Astrocyte (in vitro differentiated cells and primary cell): Measurements from ENCODE around the gene PLXDC2. TPM values are rescaled to one million over a fixed set of nuclear protein-coding genes. Genes with fewer than 3 reads are reported as not detected.

Experiments
- DNase-seq: peaks from one replicate; pipeline ENCODE4 v3.0.0-alpha.2; 2010; ENCODE audit warnings: low read depth
- FAIRE-seq: peaks from 2 replicates; lab custom pipeline; 2011; peaks lifted over from hg19 to GRCh38; lab: Jason Lieb, UNC
- H2AFZ ChIP-seq: 2 replicates; pipeline ENCODE4 v1.6.0; 2012; ENCODE audit warnings: low read depth, low read length, inconsistent platforms
- H3K27ac ChIP-seq: 2 replicates; pipeline ENCODE4 v1.5.1; 2011; ENCODE audit warnings: low read depth, low read length, inconsistent platforms
- H3K27me3 ChIP-seq: 2 replicates; pipeline ENCODE4 v1.6.0; 2011; ENCODE audit warnings: low read length, inconsistent platforms; ENCODE audit not compliant: insufficient read depth
- H3K36me3 ChIP-seq: 2 replicates; pipeline ENCODE4 v1.5.1; 2011; ENCODE audit warnings: low read length, inconsistent platforms; ENCODE audit not compliant: insufficient read depth
- H3K4me1 ChIP-seq: 2 replicates; pipeline ENCODE4 v1.5.1; 2011; ENCODE audit warnings: low read length, inconsistent platforms; ENCODE audit not compliant: insufficient read depth
- H3K4me2 ChIP-seq: 2 replicates; pipeline ENCODE4 v1.6.0; 2012; ENCODE audit warnings: low read length, inconsistent platforms
- H3K4me3 ChIP-seq: 2 replicates; pipeline ENCODE4 v1.5.1; 2011; ENCODE audit warnings: low read depth, mild to moderate bottlenecking, low read length, inconsistent platforms; ENCODE audit not compliant: insufficient read depth
- H3K79me2 ChIP-seq: 2 replicates; pipeline ENCODE4 v1.6.0; 2012; ENCODE audit warnings: mild to moderate bottlenecking, low read length, inconsistent platforms; ENCODE audit not compliant: insufficient read depth
- H3K9ac ChIP-seq: 2 replicates; pipeline ENCODE4 v1.6.0; 2012; ENCODE audit warnings: mild to moderate bottlenecking, low read length, inconsistent platforms
- H3K9me3 ChIP-seq: 2 replicates; pipeline ENCODE4 v1.5.1; 2012; ENCODE audit warnings: low read depth, mild to moderate bottlenecking, low read length, inconsistent platforms; ENCODE audit not compliant: insufficient read depth
- H4K20me1 ChIP-seq: 2 replicates; pipeline ENCODE4 v1.6.0; 2012; ENCODE audit warnings: low read length, inconsistent platforms; ENCODE audit not compliant: insufficient read depth
- H3K27ac Mint-ChIP-seq: one replicate; pipeline ENCODE4 v1.8.0; 2021; ENCODE audit warnings: mild to moderate bottlenecking, mixed read lengths; ENCODE audit not compliant: unreplicated experiment
- H3K27me3 Mint-ChIP-seq: one replicate; pipeline ENCODE4 v1.8.0; 2021; ENCODE audit warnings: low read depth, mixed read lengths; ENCODE audit not compliant: unreplicated experiment
- H3K36me3 Mint-ChIP-seq: one replicate; pipeline ENCODE4 v1.8.0; 2021; ENCODE audit warnings: low read depth, mixed read lengths; ENCODE audit not compliant: unreplicated experiment
- H3K4me1 Mint-ChIP-seq: one replicate; pipeline ENCODE4 v1.8.0; 2021; ENCODE audit warnings: low read depth, mixed read lengths; ENCODE audit not compliant: unreplicated experiment
- H3K4me3 Mint-ChIP-seq: one replicate; pipeline ENCODE4 v1.8.0; 2021; ENCODE audit warnings: mild to moderate bottlenecking, moderate library complexity, mixed read lengths; ENCODE audit not compliant: unreplicated experiment
- H3K9me3 Mint-ChIP-seq: one replicate; pipeline ENCODE4 v1.8.0; 2021; ENCODE audit warnings: mild to moderate bottlenecking, mixed read lengths; ENCODE audit not compliant: unreplicated experiment
- CTCF ChIP-seq: IDR thresholded peaks from 2 replicates; pipeline ENCODE4 v1.5.1; 2011; ENCODE audit warnings: low read depth, mild to moderate bottlenecking, inconsistent platforms, low read length, moderate library complexity; ENCODE audit not compliant: insufficient read depth
- EZH2 ChIP-seq: IDR thresholded peaks from 2 replicates; pipeline ENCODE4 v1.6.1; 2012; ENCODE audit warnings: mild to moderate bottlenecking, low read length, inconsistent platforms; ENCODE audit not compliant: insufficient read depth
- total RNA-seq: library from RNA; stranded (reverse); gene quantifications from 2 replicates; pipeline ENCODE4 v1.2.1, GENCODE V29; 2021

Gene PLXDC2
- total RNA-seq, 1 donor from 2014 or later, result 36.1 TPM

DNA sequence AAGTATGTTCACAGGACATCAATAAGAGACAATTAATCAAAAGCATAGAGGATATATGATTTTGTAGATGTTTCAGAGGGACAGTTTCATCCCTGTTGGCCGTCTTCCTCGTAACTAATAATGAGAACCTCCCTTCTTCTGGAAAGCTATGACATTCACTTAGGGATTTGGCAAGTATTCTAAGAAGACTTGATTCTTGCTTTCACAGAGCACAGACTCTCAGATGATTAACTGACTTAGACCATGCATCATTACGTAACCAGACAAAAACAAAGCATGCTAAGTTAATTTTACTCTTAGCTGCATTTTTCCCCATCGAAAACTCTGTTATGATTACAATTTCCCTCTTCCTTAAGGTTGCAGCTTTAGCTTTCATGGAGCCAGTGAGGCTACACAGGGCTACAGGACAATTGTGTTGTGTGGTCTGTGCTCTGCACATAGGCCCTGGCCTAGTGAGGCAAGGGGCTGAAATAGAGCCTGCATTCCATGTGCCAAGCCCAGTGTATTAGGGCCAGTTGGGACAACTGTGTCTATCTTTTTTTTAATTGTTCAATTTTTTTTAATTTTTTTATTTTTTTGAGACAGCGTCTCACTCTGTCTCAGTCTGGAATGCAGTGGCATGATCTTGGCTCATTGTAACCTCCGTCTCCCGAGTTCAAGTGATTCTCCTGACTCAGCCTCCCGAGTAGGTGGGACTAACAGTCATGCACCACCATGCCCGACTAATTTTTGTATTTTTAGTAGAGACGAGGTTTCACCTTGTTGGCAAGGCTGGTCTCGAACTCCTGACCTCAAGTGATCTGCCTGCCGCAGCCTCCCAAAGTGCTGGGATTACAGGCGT is 105.3 kb downstream of the PLXDC2 start:
- TF ChIP-seq CTCF (no peak), EZH2 (no peak)
- H3K79me2 ChIP-seq, result peaks cover 8% of the 10 kb centered on the region
- peak overlapping the region; percentile 76 for H3K4me2 ChIP-seq

GRCh38 chr10:19922236-19922963 is 106.2 kb downstream of the PLXDC2 start:
- DNase-seq, result peak; percentile 90
- H3K4me1 Mint-ChIP-seq, result peaks cover 50% of the 10 kb centered on the region
- no peak overlapping the region for H3K4me3 Mint-ChIP-seq

More for the DNA sequence above, 105.3 kb downstream of the PLXDC2 start:
- H3K4me3 ChIP-seq, result no peak overlapping the region
- H3K9ac ChIP-seq, result peak overlapping the region; percentile 83
- H3K36me3 ChIP-seq, result no peaks in the 10 kb centered on the region
- H4K20me1 ChIP-seq, result no peaks in the 10 kb centered on the region
- no peaks in the 10 kb centered on the region for H3K36me3 Mint-ChIP-seq
- H3K4me3 Mint-ChIP-seq, result peak overlapping the region; percentile 34
- peak overlapping the region; percentile 99 for H3K27ac Mint-ChIP-seq
- no peaks in the 10 kb centered on the region for H3K27me3 Mint-ChIP-seq
- DNase-seq (peak; percentile 94), FAIRE-seq (peak; percentile 62)
- no peaks in the 10 kb centered on the region for H3K9me3 ChIP-seq
- peak overlapping the region; percentile 99 for H3K27ac ChIP-seq
- peaks cover 49% of the 10 kb centered on the region for H3K4me1 ChIP-seq
- H3K27me3 ChIP-seq, result no peaks in the 10 kb centered on the region
- H3K4me1 Mint-ChIP-seq, result peaks cover 55% of the 10 kb centered on the region
- no peaks in the 10 kb centered on the region for H3K9me3 Mint-ChIP-seq
- H2AFZ ChIP-seq, result no peak overlapping the region

More at GRCh38 chr10:19922236-19922963, 106.2 kb downstream of the PLXDC2 start:
- peak overlapping the region; percentile 83 for H3K9ac ChIP-seq
- no peaks in the 10 kb centered on the region for H3K9me3 ChIP-seq
- H3K4me3 ChIP-seq, result peak overlapping the region; percentile 35
- no peak for TF ChIP-seq EZH2
- TF ChIP-seq CTCF, result no peak
- Mint-ChIP-seq H3K27me3 (no peaks in the 10 kb centered on the region), H3K27ac (peak overlapping the region; percentile 99), H3K36me3 (no peaks in the 10 kb centered on the region), H3K9me3 (no peaks in the 10 kb centered on the region)
- peaks cover 8% of the 10 kb centered on the region for H3K79me2 ChIP-seq
- no peaks in the 10 kb centered on the region for H3K36me3 ChIP-seq
- peak; percentile 98 for FAIRE-seq
- peak overlapping the region; percentile 76 for H3K4me2 ChIP-seq
- no peaks in the 10 kb centered on the region for H4K20me1 ChIP-seq
- peaks cover 48% of the 10 kb centered on the region for H3K4me1 ChIP-seq
- peak overlapping the region; percentile 25 for H2AFZ ChIP-seq
- H3K27ac ChIP-seq, result peak overlapping the region; percentile 99
- H3K27me3 ChIP-seq, result no peaks in the 10 kb centered on the region
